IMR-90 (cell line): ENCODE measurements around the gene STPG4. TPM values are rescaled to one million over a fixed set of nuclear protein-coding genes. Genes with fewer than 3 reads are reported as not detected.
A peak's percentile ranks its signal among the peaks of the same experiment; 100 is the strongest.

Source experiments
- ATAC-seq: fragments of 200-7000 bp; cut with Tn5 transposase; 2 replicates; pipeline ENCODE4 v1.9.1; 2020; ENCODE audit warnings: low read depth, mild to moderate bottlenecking, moderate library complexity
- BruUV-seq: library from RNA; stranded (reverse); fragments of 400-500 nt; replicated peaks from 2 replicates; lab custom pipeline; 2021; lab: Mats Ljungman, UMichigan
- CTCF ChIA-PET: fragments of 300-600 bp; formaldehyde crosslinking; extraction: SDS; loops from one replicate; lab custom pipeline; 2021; ENCODE audit warnings: antibody characterized with exemption; lab: Yijun Ruan, JAX
- POLR2A ChIA-PET: fragments of 300-600 bp; sonication (Branson Sonifier 250); formaldehyde crosslinking; loops from one replicate; lab custom pipeline; 2022; ENCODE audit warnings: antibody characterized with exemption; ENCODE audit not compliant: unreplicated experiment; lab: Charles Lee
- DNase-seq: peaks from one replicate; pipeline ENCODE4 v3.0.0; 2013
- H2AFZ ChIP-seq: replicated peaks from 2 replicates; pipeline ENCODE3; 2013; ENCODE audit warnings: low read length, mild to moderate bottlenecking; ENCODE audit not compliant: poor library complexity
- H2AK5ac ChIP-seq: 2 replicates; pipeline ENCODE4 v1.6.1; 2013; ENCODE audit warnings: low read depth, low read length, inconsistent platforms
- H2AK9ac ChIP-seq: replicated peaks from 2 replicates; pipeline ENCODE3; 2013; ENCODE audit warnings: mild to moderate bottlenecking, low read depth, low read length, moderate library complexity; ENCODE audit not compliant: poor library complexity
- H2BK120ac ChIP-seq: 2 replicates; pipeline ENCODE4 v1.6.1; 2013; ENCODE audit warnings: low read depth, low read length, inconsistent platforms
- H2BK15ac ChIP-seq: 3 replicates; pipeline ENCODE4 v1.6.1; 2013; ENCODE audit warnings: low read depth, low read length, inconsistent platforms
- H2BK20ac ChIP-seq: 2 replicates; pipeline ENCODE4 v1.6.1; 2013; ENCODE audit warnings: low read depth, mild to moderate bottlenecking, inconsistent platforms, low read length, moderate library complexity
- H2BK5ac ChIP-seq: 2 replicates; pipeline ENCODE4 v1.6.1; 2013; ENCODE audit warnings: mild to moderate bottlenecking, low read depth, low read length, inconsistent platforms; ENCODE audit not compliant: poor library complexity, severe bottlenecking
- H3K14ac ChIP-seq: replicated peaks from 2 replicates; pipeline ENCODE4 v1.6.1; 2013; ENCODE audit warnings: low read depth, low read length, inconsistent platforms
- H3K18ac ChIP-seq: 2 replicates; pipeline ENCODE4 v1.6.1; 2013; ENCODE audit warnings: low read depth, low read length, control low read depth
- H3K23ac ChIP-seq: 2 replicates; pipeline ENCODE4 v1.6.1; 2013; ENCODE audit warnings: low read depth, low read length, inconsistent platforms
- H3K27ac ChIP-seq: 2 replicates; pipeline ENCODE4 v1.5.1; 2013; ENCODE audit warnings: mild to moderate bottlenecking, control low read depth, low read length; ENCODE audit not compliant: insufficient read depth
- H3K27me3 ChIP-seq: 2 replicates; pipeline ENCODE4 v1.6.1; 2013; ENCODE audit warnings: low read length; ENCODE audit not compliant: control insufficient read depth, insufficient read depth
- H3K36me3 ChIP-seq: 2 replicates; pipeline ENCODE4 v1.6.1; 2013; ENCODE audit warnings: low read length, mixed read lengths; ENCODE audit not compliant: control insufficient read depth, insufficient read depth
- H3K4ac ChIP-seq: 2 replicates; pipeline ENCODE4 v1.6.1; 2013; ENCODE audit warnings: low read depth, low read length, inconsistent platforms
- H3K4me1 ChIP-seq: 2 replicates; pipeline ENCODE4 v1.6.1; 2013; ENCODE audit warnings: low read length, mixed read lengths; ENCODE audit not compliant: control insufficient read depth, insufficient read depth
- H3K4me2 ChIP-seq: 2 replicates; pipeline ENCODE4 v1.6.1; 2013; ENCODE audit warnings: low read depth, mild to moderate bottlenecking, control low read depth, low read length, moderate library complexity
- H3K4me3 ChIP-seq: 2 replicates; pipeline ENCODE4 v1.5.1; 2013; ENCODE audit warnings: low read depth, mild to moderate bottlenecking, control low read depth, low read length, moderate library complexity; ENCODE audit not compliant: insufficient read depth
- H3K56ac ChIP-seq: 2 replicates; pipeline ENCODE4 v1.6.1; 2013; ENCODE audit warnings: low read length, inconsistent platforms; ENCODE audit not compliant: insufficient read depth; ENCODE audit errors: extremely low read depth
- H3K79me1 ChIP-seq, 2 experiments: 2 replicates each; pipeline ENCODE4 v1.6.1; 2013; ENCODE audit warnings: low read length in 2 of 2, inconsistent platforms in 1 of 2, low read depth in 1 of 2
- H3K9ac ChIP-seq: 2 replicates; pipeline ENCODE4 v1.6.1; 2013; ENCODE audit warnings: low read depth, low read length, control low read depth
- H3K9me1 ChIP-seq: 2 replicates; pipeline ENCODE4 v1.6.1; 2013; ENCODE audit warnings: low read length, inconsistent platforms; ENCODE audit not compliant: insufficient read depth
- H3K9me3 ChIP-seq: 2 replicates; pipeline ENCODE4 v1.6.1; 2013; ENCODE audit warnings: low read length; ENCODE audit not compliant: control insufficient read depth, insufficient read depth
- H4K20me1 ChIP-seq: 2 replicates; pipeline ENCODE4 v1.6.1; 2013; ENCODE audit warnings: low read length, inconsistent platforms; ENCODE audit not compliant: insufficient read depth
- H4K5ac ChIP-seq: 2 replicates; pipeline ENCODE4 v1.6.1; 2013; ENCODE audit warnings: mild to moderate bottlenecking, low read depth, low read length, control low read depth
- H4K8ac ChIP-seq, 2 experiments: 2 replicates each; pipeline ENCODE4 v1.6.1; 2013; ENCODE audit warnings: low read depth in 2 of 2, low read length in 2 of 2, control low read depth in 1 of 2, inconsistent platforms in 1 of 2
- H4K91ac ChIP-seq: 2 replicates; pipeline ENCODE4 v1.6.1; 2013; ENCODE audit warnings: low read depth, low read length, inconsistent platforms; ENCODE audit not compliant: insufficient read depth
- BHLHE40 ChIP-seq: fragments of 150-350 bp; IDR thresholded peaks from 2 replicates; pipeline ENCODE4 v1.6.1; 2016; ENCODE audit warnings: mild to moderate bottlenecking, low read depth, low read length
- FOS ChIP-seq: fragments of 150-350 bp; IDR thresholded peaks from 2 replicates; pipeline ENCODE4 v1.6.1; 2016; ENCODE audit warnings: low read depth, low read length
- MXI1 ChIP-seq: IDR thresholded peaks from 2 replicates; pipeline ENCODE4 v1.6.1; 2012; ENCODE audit warnings: low read depth, mild to moderate bottlenecking, low read length, moderate library complexity, borderline replicate concordance
- NFE2L2 ChIP-seq: fragments of 150-350 bp; IDR thresholded peaks from 2 replicates; pipeline ENCODE4 v1.6.1; 2016; ENCODE audit warnings: low read depth, mild to moderate bottlenecking, low read length
- POLR2A ChIP-seq: IDR thresholded peaks from 2 replicates; pipeline ENCODE4 v1.6.1; 2012; ENCODE audit warnings: mild to moderate bottlenecking, low read depth, low read length
- RFX5 ChIP-seq: IDR thresholded peaks from 2 replicates; pipeline ENCODE4 v1.8.0; 2012; ENCODE audit warnings: low read depth, mild to moderate bottlenecking, low read length, moderate library complexity
- SMC3 ChIP-seq: fragments of 150-350 bp; IDR thresholded peaks from 2 replicates; pipeline ENCODE4 v1.6.1; 2016; ENCODE audit warnings: low read depth, mild to moderate bottlenecking, antibody characterized with exemption, low read length, moderate library complexity
- WGBS, 2 experiments: methylation state at CpG; one replicate each; pipeline versions ENCODE4 v1.1.5 to v1.1.7; 2013; ENCODE audit warnings: missing lambda C conversion rate in 2 of 2; ENCODE audit not compliant: insufficient read length in 1 of 2; ENCODE audit errors: extremely low coverage in 2 of 2; 5-methylcytosine and 5-hydroxymethylcytosine counted together
- dilution Hi-C: fragments of 300-500 bp; cut with HindIII; formaldehyde crosslinking; loops from one replicate; pipeline ENCODE4 v1.14.3; 2018; ENCODE audit warnings: low sequenced_read_pairs; ENCODE audit not compliant: unreplicated experiment
- in situ Hi-C: fragments of 300-500 bp; cut with MboI; formaldehyde crosslinking; loops from 3 replicates; pipeline ENCODE4 v1.14.3; 2019; ENCODE audit warnings: low sequenced_read_pairs, inconsistent platforms, mixed read lengths
- intact Hi-C: fragments of 100-400 bp; cut with micrococcal nuclease; formaldehyde crosslinking; loops from 2 replicates; pipeline ENCODE4 v1.10.0; 2022
- polyA plus RNA-seq, 3 experiments: library from polyadenylated mRNA; depleted of rRNA; stranded (reverse); fragments of >200 nt; gene quantifications; 2 replicates each; pipeline ENCODE4 v1.2.3, GENCODE V29; 2012; ENCODE audit warnings: low replicate concordance in 1 of 3
- total RNA-seq: library from RNA; depleted of rRNA; stranded (reverse); fragments of >200 nt; gene quantifications from 2 replicates; pipeline ENCODE4 v1.2.3, GENCODE V29; 2012
- TF ChIP-seq, protein P1 (sequence below): fragments of 150-350 bp; IDR thresholded peaks from 2 replicates; pipeline ENCODE4 v1.6.1; 2016; ENCODE audit warnings: low read depth, mild to moderate bottlenecking, low read length, moderate library complexity, borderline replicate concordance
- TF ChIP-seq, protein P2 (sequence below): fragments of 150-350 bp; IDR thresholded peaks from 2 replicates; pipeline ENCODE4 v1.6.1; 2017; ENCODE audit warnings: mild to moderate bottlenecking, antibody characterized with exemption, low read length, low read depth

STPG4 gene
- total and polyA plus RNA-seq, 2 of the 4 experiments (the other 2 are of a cell fraction) = 0.12 to 0.18 TPM

DNA sequence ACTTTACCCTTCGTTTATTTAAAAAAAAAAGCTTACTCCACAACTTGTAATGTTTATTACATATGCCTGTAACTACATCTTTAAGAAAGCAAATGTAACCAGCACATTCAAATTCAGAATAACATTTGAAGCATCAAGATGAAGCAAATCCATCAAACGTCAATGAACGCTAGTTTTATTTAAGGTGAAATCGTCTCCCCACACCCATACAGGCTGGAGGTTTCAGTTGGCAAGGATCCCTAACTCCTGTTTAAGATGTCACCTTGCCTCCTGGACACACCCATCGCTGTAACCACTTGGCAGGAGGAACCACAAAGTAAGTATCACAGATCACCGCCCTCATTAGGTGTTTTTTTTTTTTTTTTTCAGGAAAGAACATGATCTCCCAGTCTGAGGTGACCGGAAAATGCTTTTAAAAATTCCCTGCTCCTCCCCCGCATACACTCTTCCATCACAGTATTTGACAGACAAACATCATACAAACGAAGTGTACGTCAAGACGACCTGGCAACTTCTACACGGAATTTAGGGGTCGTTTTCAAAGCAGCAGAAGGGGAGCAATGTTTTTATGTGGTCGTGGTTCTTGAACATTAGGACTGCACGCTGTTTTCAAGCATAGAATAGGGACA is 19.7 kb upstream of the STPG4 start (continued):
- no peak for TF ChIP-seq RFX5

DNA sequence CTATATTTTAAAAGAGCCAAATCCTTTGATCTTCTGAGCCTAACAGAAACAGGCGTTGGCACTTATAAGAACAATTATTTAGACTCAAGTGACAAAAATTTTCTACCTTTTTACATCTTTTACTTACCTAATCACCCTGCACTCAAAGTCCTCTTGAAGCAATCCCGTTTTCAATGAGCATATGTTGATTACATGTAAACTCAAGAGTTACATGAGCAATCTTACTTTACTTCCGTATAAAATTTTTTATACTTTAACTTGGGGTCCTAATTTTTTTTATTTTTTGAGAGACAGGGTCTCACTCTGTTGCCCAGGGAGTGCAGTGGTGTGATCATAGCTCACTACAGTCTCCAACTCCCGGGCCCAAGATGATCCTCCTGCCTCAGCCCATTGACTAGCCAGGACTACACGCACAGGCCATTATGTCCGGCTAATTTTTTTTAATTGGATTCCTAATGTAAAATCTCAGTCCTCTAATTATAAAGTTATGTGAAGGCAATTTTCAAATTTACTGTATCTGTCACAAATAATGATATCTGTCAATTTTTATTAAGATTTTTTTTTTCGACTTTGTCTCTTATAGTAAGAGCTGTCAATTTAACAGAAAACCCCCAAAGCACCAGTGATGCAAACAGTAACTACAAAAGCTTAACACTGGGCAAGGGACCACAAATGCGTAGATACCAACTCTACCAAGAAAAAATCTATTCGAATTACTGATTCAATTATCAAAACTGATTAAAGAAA is 19.1 kb upstream of the STPG4 start:
- Histone ChIP-seq H3K4ac (no peak overlapping the region), H3K56ac (peak overlapping the region; percentile 52; the same call in 1 of the 2 replicates), H3K9me3 (no peaks in the 10 kb centered on the region), H3K36me3 (peaks cover 11% of the 10 kb centered on the region), H3K18ac (no peak overlapping the region), H3K9ac (peak overlapping the region; percentile 100), H3K4me1 (peaks cover 10% of the 10 kb centered on the region), H3K27ac (peak overlapping the region; percentile 64), H4K8ac (no peak overlapping the region), H2AK5ac (no peak overlapping the region), H4K20me1 (peaks cover 69% of the 10 kb centered on the region), H3K4me2 (peak overlapping the region; percentile 97), H4K5ac (no peak overlapping the region), H2BK15ac (no peak overlapping the region), H4K91ac (no peak overlapping the region), H3K27me3 (no peaks in the 10 kb centered on the region), H3K4me3 (peak overlapping the region; percentile 89), H2BK120ac (no peak overlapping the region), H2BK5ac (peak overlapping the region; percentile 95), H2BK20ac (no peak overlapping the region), H3K14ac (no peak overlapping the region; the same call in 1 of the 2 replicates), H2AFZ (no peak overlapping the region), H2AK9ac (no peak overlapping the region), H3K23ac (peak overlapping the region; percentile 33; the same call in 1 of the 2 replicates), H3K79me1 (peaks cover 3 to 16% of the 10 kb centered on the region in 2 experiments; a peak in 3 of 4 replicates), H3K9me1 (no peaks in the 10 kb centered on the region; the same call in 1 of the 2 replicates)
- intact Hi-C loops = loop anchor here (5.0 kb wide), 1 partner anchor 157 kb away; no protein-coding TSS in a partner anchor
- dilution Hi-C loops = no loop called here
- BruUV-seq = no TSS peak
- CTCF ChIA-PET = interaction anchor here (0.6 to 2.4 kb wide), 2 partner anchors 149 to 295 kb away, joined by 3 to 10 read pairs; no protein-coding TSS in a partner anchor
- ATAC-seq (no peak), DNase-seq (no peak)
- in situ Hi-C loops = no loop called here
- WGBS, 2 experiments = no CpG with 5 or more reads among the region's 9 CpGs
- POLR2A ChIA-PET = interaction anchor here (0.5 to 1.4 kb wide), 7 partner anchors 25 to 149 kb away, joined by 3 to 6 read pairs (median 3); no protein-coding TSS in a partner anchor
- no peak for TF ChIP-seq RFX5
- TF ChIP-seq, protein P1, sequence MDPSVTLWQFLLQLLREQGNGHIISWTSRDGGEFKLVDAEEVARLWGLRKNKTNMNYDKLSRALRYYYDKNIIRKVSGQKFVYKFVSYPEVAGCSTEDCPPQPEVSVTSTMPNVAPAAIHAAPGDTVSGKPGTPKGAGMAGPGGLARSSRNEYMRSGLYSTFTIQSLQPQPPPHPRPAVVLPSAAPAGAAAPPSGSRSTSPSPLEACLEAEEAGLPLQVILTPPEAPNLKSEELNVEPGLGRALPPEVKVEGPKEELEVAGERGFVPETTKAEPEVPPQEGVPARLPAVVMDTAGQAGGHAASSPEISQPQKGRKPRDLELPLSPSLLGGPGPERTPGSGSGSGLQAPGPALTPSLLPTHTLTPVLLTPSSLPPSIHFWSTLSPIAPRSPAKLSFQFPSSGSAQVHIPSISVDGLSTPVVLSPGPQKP = no peak
- TF ChIP-seq, protein P2, sequence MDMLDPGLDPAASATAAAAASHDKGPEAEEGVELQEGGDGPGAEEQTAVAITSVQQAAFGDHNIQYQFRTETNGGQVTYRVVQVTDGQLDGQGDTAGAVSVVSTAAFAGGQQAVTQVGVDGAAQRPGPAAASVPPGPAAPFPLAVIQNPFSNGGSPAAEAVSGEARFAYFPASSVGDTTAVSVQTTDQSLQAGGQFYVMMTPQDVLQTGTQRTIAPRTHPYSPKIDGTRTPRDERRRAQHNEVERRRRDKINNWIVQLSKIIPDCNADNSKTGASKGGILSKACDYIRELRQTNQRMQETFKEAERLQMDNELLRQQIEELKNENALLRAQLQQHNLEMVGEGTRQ = no peak
- TF ChIP-seq SMC3 = peak; percentile 10; the same call in 1 of the 2 replicates
- no peak for TF ChIP-seq NFE2L2
- no peak for TF ChIP-seq FOS
- no peak for TF ChIP-seq BHLHE40
- no peak for TF ChIP-seq MXI1
- no peak for TF ChIP-seq POLR2A
